Measurements from ENCODE around the gene UCK1. TPM values are rescaled to one million over a fixed set of nuclear protein-coding genes. Genes with fewer than 3 reads are reported as not detected.

The UCK1 gene
- total and polyA plus RNA-seq, 2 of the 13 experiments (the other 11 are each of a cell fraction or from before 2014, with no cell fraction given), result 11.0 to 24.1 TPM

- no peak overlapping the region for H3K4me3 ChIP-seq (replicated peaks in 1 of 3; ENCODE audit: insufficient read depth in 1 of 3, low read depth in 2 of 3, low read length in 3 of 3)
- ATAC-seq (no peak), DNase-seq (ENCODE audit: low spot score) (no peak), FAIRE-seq (no peak)
- ChIA-PET CTCF (ENCODE audit: low intra/inter-chr PET ratio, low total read pairs) (no interaction called here), POLR2A (no interaction called here)
- H3K4me2 ChIP-seq (ENCODE audit: low read depth, low read length), result no peak overlapping the region
- peaks cover 6% of the 10 kb centered on the region for H3K79me2 ChIP-seq (ENCODE audit: insufficient read depth, low read length)
- BruUV-seq (replicated peaks), result no TSS peak
- H3K4me1 ChIP-seq (ENCODE audit: insufficient read depth, low read length), result peaks cover 11% of the 10 kb centered on the region
- H3K27me3 ChIP-seq (ENCODE audit: control insufficient read depth in 1 of 2, insufficient read depth in 2 of 2, low read length in 2 of 2), result no peaks in the 10 kb centered on the region
- H2AFZ ChIP-seq (ENCODE audit: low read length), result no peak overlapping the region
- H3K27ac ChIP-seq (ENCODE audit: extremely low read length, insufficient read depth, low read length), result no peak overlapping the region
- H4K20me1 ChIP-seq (ENCODE audit: insufficient read depth, low read length), result no peaks in the 10 kb centered on the region
- H3K9me3 ChIP-seq (ENCODE audit: low read length), result no peaks in the 10 kb centered on the region
- WGBS (ENCODE audit: low lambda C conversion rate), result 92% methylated on average over 19 of the region's 19 CpGs
- in situ Hi-C loops (cut with HindIII; ENCODE audit: extremely low pct_ligation_motif_present, low pct_unique_long_range_greater_than_20kb), result no loop called here
- intact Hi-C loops (cut with micrococcal nuclease; ENCODE audit: unreplicated experiment), result no loop called here
- H3K36me3 ChIP-seq (replicated peaks in 1 of 2; ENCODE audit: control insufficient read depth in 1 of 2, insufficient read depth in 2 of 2, low read length in 2 of 2), result peaks cover 14 to 36% of the 10 kb centered on the region in 2 experiments; a peak in 4 of 5 replicates
- H3K9ac ChIP-seq (ENCODE audit: insufficient read depth, low read depth, low read length), result no peak overlapping the region
- no peak for TF ChIP-seq ZC3H4 (CRISPR knock-in tag; IDR thresholded peaks at IDR 0.05; ENCODE audit: borderline replicate concordance)
- no peak for TF ChIP-seq MTA1 (CRISPR knock-in tag; IDR thresholded peaks at IDR 0.05; ENCODE audit: borderline replicate concordance)
- no peak for TF ChIP-seq ZNF44 (CRISPR knock-in tag; IDR thresholded peaks at IDR 0.05)
- TF ChIP-seq CAMTA2 (CRISPR knock-in tag; IDR thresholded peaks at IDR 0.05; ENCODE audit: borderline replicate concordance), result no peak
- TF ChIP-seq ISL2 (CRISPR knock-in tag; IDR thresholded peaks at IDR 0.05), result no peak
- TF ChIP-seq YEATS2 (CRISPR knock-in tag; IDR thresholded peaks at IDR 0.05; ENCODE audit: borderline replicate concordance), result no peak
- no peak for TF ChIP-seq ZNF564 (CRISPR knock-in tag; IDR thresholded peaks at IDR 0.05)
- no peak for TF ChIP-seq HNF4G (IDR thresholded peaks at IDR 0.05; ENCODE audit: borderline replicate concordance, low read depth, low read length)
- no peak for TF ChIP-seq HNF4G (CRISPR knock-in tag; IDR thresholded peaks at IDR 0.05; ENCODE audit: borderline replicate concordance, low read depth)
- TF ChIP-seq SRY (CRISPR knock-in tag; IDR thresholded peaks at IDR 0.05), result no peak
- no peak for TF ChIP-seq TAF15 (IDR thresholded peaks at IDR 0.05; ENCODE audit: low read depth, low read length, poor library complexity, severe bottlenecking)
- TF ChIP-seq ZNF280B (CRISPR knock-in tag; IDR thresholded peaks at IDR 0.05; ENCODE audit: borderline replicate concordance), result no peak
- no peak for TF ChIP-seq DMAP1 (CRISPR knock-in tag; IDR thresholded peaks at IDR 0.05)
- TF ChIP-seq PREB (CRISPR knock-in tag; IDR thresholded peaks at IDR 0.05), result no peak
- TF ChIP-seq ZNF142 (CRISPR knock-in tag; IDR thresholded peaks at IDR 0.05), result no peak
- TF ChIP-seq ZNF788 (CRISPR knock-in tag; IDR thresholded peaks at IDR 0.05; ENCODE audit: borderline replicate concordance), result no peak
Measured at GRCh38 chr9:131525643-131526565, 5.2 kb downstream of the UCK1 start.

Data from HepG2 (cell line).